ENCODE data around the gene PLEK.

The PLEK gene

GRCh38 chr2:68404164-68404563 is 39.1 kb downstream of the PLEK start:
- DNase-seq: no peak
- H3K4me1 ChIP-seq: no peaks in the 10 kb centered on the region
- H3K36me3 ChIP-seq: no peaks in the 10 kb centered on the region
- peaks cover 0 to 6% of the 10 kb centered on the region in 2 donors for H3K27me3 ChIP-seq
- no peak overlapping the region for H3K27ac ChIP-seq
- intact Hi-C loops (cut with DNase I; ENCODE audit: low total_unique reads): no loop called here
- H3K9me3 ChIP-seq: no peaks in the 10 kb centered on the region
- no peak overlapping the region for H3K4me3 ChIP-seq
- no peak for TF ChIP-seq CTCF (IDR thresholded peaks at IDR 0.05)

DNA sequence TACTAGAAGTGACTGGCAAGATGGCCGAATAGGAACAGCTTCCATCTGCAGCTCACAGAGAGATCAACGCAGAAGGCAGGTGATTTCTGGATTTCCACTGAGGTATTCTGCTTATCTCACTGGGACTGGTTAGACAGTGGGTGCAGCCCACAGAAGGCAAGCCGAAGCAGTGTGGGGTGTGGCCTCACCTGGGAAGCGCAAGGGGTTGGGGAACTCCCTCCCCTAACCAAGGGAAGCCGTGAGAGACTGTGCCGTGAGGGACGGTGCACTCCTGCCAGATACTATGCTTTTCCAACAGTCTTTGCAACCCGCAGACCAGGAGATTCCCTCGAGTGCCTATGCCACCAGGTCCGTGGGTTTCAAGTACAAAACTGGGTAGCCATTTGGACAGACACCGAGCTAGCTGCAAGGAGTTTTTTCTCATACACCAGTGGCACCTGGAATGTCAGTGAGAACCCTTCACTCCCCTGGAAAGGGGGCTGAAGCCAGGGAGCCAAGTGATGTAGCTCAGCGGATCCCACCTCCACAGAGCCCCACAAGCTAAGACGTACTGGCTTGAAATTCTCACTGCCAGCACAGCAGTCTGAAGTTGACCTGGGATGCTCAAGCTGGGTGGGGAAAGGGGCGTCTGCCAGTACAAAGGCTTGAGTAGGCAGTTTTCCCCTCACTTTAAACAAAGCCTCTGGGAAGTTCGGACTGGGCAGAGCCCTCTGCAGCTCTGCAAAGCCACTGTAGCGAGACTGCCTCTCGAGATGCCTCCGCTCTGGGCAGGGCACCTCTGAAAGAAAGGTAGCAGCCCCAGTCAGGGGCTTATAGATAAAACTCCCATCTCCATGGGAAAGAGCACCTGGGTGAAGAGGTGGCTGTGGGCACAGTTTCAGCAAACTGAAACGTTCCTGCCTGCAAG is 40.1 kb downstream of the PLEK start:
- H3K4me3 ChIP-seq: no peak overlapping the region
- peaks cover 0 to 6% of the 10 kb centered on the region in 2 donors for H3K27me3 ChIP-seq
- H3K9me3 ChIP-seq: no peaks in the 10 kb centered on the region
- H3K27ac ChIP-seq: no peak overlapping the region
- H3K36me3 ChIP-seq: no peaks in the 10 kb centered on the region
- DNase-seq: no peak
- H3K4me1 ChIP-seq: no peaks in the 10 kb centered on the region
- intact Hi-C loops (cut with DNase I; ENCODE audit: low total_unique reads): no loop called here
- TF ChIP-seq CTCF (IDR thresholded peaks at IDR 0.05): no peak

- intact Hi-C loops (cut with DNase I; ENCODE audit: low total_unique reads): no loop called here
- Histone ChIP-seq H3K36me3 (no peaks in the 10 kb centered on the region), H3K4me1 (no peaks in the 10 kb centered on the region), H3K9me3 (no peaks in the 10 kb centered on the region), H3K27me3 (no peaks in the 10 kb centered on the region), H3K4me3 (no peak overlapping the region), H3K27ac (no peak overlapping the region)
- no peak for DNase-seq
- no peak for TF ChIP-seq CTCF (IDR thresholded peaks at IDR 0.05)
These were observed 46.5 kb downstream of the PLEK start for GRCh38 chr2:68411397-68412126.

GRCh38 chr2:68412127-68412819 is 47.2 kb downstream of the PLEK start:
- no peak for TF ChIP-seq CTCF (IDR thresholded peaks at IDR 0.05)
- H3K9me3 ChIP-seq: no peaks in the 10 kb centered on the region
- H3K4me3 ChIP-seq: no peak overlapping the region
- intact Hi-C loops (cut with DNase I; ENCODE audit: low total_unique reads): no loop called here
- no peaks in the 10 kb centered on the region for H3K36me3 ChIP-seq
- DNase-seq: no peak
- H3K27ac ChIP-seq: no peak overlapping the region
- H3K27me3 ChIP-seq: no peaks in the 10 kb centered on the region
- H3K4me1 ChIP-seq: no peaks in the 10 kb centered on the region

DNA sequence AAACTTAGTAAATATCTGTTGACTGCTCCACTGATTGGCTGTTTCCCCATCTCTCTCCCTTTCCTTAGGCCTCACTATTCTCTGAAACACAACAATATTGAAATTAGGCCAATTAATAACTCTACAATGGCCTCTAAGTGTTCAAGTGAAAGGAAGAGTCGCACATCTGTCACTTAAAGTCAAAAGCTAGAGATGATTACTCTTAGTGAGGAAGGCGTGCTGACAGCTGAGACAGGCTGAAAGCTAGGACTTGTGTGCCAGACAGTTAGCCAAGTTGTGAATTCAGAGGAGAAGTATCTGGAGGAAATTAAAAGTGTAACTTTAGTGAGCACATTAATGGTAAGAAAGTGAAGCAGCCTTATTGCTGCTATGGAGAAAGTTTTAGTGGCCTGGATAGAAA is 48.4 kb downstream of the PLEK start:
- no peaks in the 10 kb centered on the region for H3K9me3 ChIP-seq
- no peak for DNase-seq
- intact Hi-C loops (cut with DNase I; ENCODE audit: low total_unique reads): no loop called here
- no peaks in the 10 kb centered on the region for H3K4me1 ChIP-seq
- TF ChIP-seq CTCF (IDR thresholded peaks at IDR 0.05): no peak
- H3K27me3 ChIP-seq: no peaks in the 10 kb centered on the region
- no peak overlapping the region for H3K27ac ChIP-seq
- no peak overlapping the region for H3K4me3 ChIP-seq
- H3K36me3 ChIP-seq: no peaks in the 10 kb centered on the region
